GM19035 (cell line): ENCODE data around the gene LIN9.
"Not testable (repeated sequence)": the region's sequence is repeated elsewhere in the genome, so short reads cannot be mapped to it uniquely, and the experiment has no call there.

Experiments
- ATAC-seq: cut with Tn5 transposase; IDR thresholded peaks from one replicate; pipeline ENCODE4 v1.9.1; 2021; ENCODE audit not compliant: unreplicated experiment

The LIN9 gene

GRCh38 chr1:226216056-226216455, 92.9 kb downstream of the LIN9 start:
- no peak for ATAC-seq

- no peak for ATAC-seq
Observed at GRCh38 chr1:226215239-226215638, 93.7 kb downstream of the LIN9 start.

GRCh38 chr1:226212545-226212944, 96.4 kb downstream of the LIN9 start:
- ATAC-seq, result no peak

GRCh38 chr1:226211181-226211821, 97.7 kb downstream of the LIN9 start:
- no peak for ATAC-seq

GRCh38 chr1:226210571-226211176, 98.3 kb downstream of the LIN9 start:
- ATAC-seq, result no peak

- ATAC-seq, result no peak
Observed at GRCh38 chr1:226209307-226210059, 99.5 kb downstream of the LIN9 start.

- ATAC-seq, result no peak
Observed at GRCh38 chr1:226207048-226207447, 101.9 kb downstream of the LIN9 start.

DNA sequence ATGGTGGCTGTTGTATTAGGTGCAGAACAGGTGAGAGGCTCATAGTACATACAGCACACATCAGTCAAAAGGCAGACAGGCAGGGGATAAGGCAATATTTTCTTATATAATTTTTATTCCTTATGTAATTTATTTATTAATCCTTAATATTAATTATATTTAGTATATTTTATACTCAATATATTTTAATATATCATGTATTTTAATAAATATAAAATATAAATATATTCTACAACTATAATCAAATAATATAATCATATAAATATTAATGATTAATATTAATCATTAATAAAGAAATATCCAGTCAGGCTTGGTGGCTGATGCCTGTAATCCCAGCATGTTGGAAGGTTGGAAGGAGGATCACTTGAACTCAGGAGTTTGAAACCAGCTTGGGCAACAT, 104.8 kb downstream of the LIN9 start:
- no peak for ATAC-seq

- no peak for ATAC-seq
Observed at GRCh38 chr1:226203655-226204054, 105.3 kb downstream of the LIN9 start.

GRCh38 chr1:226203240-226203639, 105.7 kb downstream of the LIN9 start:
- no peak for ATAC-seq

- ATAC-seq, result not testable (repeated sequence)
Observed at GRCh38 chr1:226202666-226203065, 106.3 kb downstream of the LIN9 start.

GRCh38 chr1:226202246-226202645, 106.7 kb downstream of the LIN9 start:
- no peak for ATAC-seq

GRCh38 chr1:226201029-226201593, 107.9 kb downstream of the LIN9 start:
- ATAC-seq, result no peak

- ATAC-seq, result no peak
Observed at GRCh38 chr1:226199971-226200370, 109.0 kb downstream of the LIN9 start.

DNA sequence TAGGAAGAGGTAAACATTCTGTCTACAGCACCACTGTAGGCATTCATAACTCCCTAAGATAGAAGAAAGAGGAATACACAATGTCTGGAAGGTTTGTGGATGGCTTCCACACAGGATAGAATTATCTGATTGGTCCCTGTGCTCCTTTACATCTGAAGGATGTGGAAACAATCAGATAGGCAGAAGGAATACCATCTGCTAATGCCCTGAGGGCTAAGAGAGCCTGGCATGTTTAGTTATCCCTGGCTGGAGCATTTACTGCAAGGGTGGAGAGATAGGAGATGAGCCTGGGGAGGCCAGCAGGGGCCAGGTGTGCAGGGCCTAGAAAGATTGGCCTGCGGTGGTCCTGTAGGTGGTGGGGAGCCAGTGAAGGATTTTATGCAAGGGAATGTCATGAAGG, 113.8 kb downstream of the LIN9 start:
- no peak for ATAC-seq

DNA sequence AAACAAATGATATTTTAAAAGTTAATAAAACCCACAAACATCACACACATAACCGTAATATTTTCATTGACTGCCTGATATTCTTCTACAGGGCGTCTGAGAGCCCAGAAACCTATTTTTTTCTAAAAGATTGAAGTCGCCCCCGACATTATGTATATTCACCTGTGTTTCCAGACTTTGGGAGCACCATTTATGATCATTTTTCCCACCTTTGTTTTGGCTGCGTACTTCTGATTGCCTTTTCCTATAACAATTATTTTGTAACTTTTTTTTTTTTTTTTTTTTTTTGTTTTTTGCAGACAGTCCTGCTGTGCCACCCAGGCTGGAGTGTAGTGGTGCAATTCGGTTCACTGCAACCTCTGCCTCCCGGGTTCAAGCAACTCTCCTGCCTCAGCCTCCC, 121.6 kb downstream of the LIN9 start:
- no peak for ATAC-seq

- no peak for ATAC-seq
Observed at GRCh38 chr1:226187019-226187322, 122.0 kb downstream of the LIN9 start.

DNA sequence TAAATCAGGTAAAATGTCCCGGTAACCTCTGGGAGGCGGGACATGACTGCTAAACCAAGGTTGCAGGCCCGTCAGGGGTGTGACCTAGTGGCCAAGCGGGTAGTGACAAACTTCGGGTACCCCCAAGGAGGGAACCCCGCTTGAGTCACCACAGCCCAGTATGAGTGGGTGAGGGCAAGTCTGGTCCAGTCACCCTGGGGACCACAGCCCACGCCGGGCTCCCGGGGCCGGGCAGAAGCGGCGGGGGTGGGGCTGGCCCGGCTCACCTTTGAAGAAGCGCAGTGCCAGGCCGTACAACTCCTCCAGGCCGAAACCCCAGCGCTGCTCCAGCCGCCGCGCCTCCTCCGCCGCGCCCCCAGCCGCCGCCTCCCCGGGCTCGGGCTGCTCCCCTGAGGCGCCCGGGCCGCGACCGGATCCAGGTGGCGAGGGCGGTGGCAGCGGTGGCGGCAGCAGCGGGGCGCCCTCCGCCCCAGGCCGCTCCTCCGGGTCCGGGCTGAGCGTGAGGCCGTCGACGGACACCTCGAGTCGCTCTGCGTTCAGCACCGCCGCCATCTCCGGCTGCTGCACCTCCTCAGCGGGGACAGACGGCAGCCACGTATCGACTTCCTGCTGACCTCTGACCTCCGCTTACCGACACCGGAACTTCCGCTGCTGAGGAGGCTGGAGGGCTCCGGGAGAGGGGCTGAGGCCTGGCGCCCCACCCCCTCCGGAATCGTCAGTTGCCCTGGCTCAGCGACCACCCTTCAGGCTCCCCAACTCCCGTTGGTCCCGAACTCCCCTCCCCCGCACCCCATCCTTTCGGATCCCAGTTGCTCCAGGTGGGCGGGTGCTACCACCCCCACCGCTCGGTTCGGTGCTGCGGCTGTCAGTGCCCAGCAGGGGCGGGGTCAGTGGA, 122.6 kb downstream of the LIN9 start, which contains the start of gene ACBD3:
ACBD3 (minus strand) TSS at position 618 of the 895 bp plus-strand sequence; CDS start at position 552, 66 bp downstream.
- peak; percentile 96 for ATAC-seq

DNA sequence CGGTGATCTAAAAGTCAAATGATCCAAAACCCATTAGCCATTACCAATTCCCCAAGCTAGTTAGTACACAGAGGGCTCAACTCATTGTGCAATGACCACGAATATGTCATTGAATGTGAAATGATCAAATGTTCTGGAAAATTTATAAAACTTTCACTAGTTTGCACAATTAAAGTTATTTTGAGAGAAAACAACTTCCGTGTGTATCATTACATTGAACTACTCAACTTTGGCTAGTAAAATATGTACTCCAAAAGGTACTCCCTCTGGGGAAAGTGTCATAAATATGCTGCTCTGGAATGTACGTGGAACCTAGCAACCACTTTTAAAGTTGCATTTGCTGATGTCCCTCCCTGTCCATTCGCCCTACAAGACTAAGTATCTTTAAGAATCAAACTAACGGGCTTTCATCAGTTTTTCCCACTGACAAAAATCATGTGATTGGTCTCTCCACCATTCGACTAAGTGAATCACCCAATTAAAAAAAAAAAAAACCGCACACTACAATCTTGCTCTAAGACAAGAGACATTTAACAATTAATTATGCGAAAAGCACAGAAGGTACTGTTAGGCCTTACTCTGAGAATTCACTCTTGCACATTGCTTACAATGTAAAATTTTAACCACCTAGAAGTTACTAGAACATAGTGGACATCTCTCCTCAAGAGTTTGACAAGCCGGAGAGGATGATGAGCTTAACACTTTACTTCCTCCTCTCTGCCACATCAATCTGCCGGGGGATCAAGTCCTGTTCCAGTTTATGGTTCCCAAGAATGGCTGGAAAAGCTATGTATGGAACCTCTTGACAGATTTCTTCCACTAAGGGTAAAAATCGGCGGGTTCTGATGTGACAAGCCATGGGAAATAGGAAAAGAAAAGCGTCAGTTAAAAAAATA, 123.6 kb downstream of the LIN9 start:
- no peak for ATAC-seq
